ENCODE results near the gene MCMBP.
"Not testable (repeated sequence)": the region's sequence is repeated elsewhere in the genome, so short reads cannot be mapped to it uniquely, and the experiment has no call there.

Gene MCMBP

DNA sequence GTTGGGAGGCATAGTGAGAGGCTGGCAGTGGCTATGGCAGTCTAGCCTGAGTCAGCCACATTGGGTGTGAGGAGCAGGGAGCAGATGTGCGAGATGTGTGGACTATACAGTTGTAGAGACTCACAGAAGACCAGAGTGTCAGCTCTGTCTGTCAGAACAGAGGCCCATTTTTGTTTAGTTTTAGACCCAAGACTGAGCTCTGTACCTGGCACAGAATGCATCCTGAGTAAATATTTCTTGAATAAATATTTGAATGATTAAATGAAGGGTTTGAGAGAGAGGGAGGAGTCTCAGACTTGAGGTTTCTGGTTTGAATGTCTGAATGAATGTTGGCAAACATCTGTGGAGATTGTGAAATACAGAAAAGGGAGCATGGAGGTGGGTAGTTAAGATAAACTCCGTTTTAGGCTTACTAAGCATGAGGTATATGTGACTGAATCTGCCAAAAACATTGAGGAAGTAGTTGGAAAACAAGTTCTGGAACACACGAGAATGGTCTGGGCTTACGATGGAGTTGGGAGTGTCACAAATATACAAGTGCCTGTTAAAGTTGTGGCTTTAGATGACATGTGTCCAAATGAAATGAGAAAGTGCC, 23.5 kb upstream of the MCMBP start:
- Histone ChIP-seq H3K9me3 (ENCODE audit: control insufficient read depth in 1 of 2, low read length in 2 of 2) (no peaks in the 10 kb centered on the region), H3K4me3 (ENCODE audit: low read depth in 1 of 2, low read length in 2 of 2) (no peak overlapping the region), H3K27me3 (ENCODE audit: low read depth, low read length) (no peaks in the 10 kb centered on the region), H3K27ac (ENCODE audit: low read length) (peak overlapping the region; percentile 18), H3K4me1 (ENCODE audit: control insufficient read depth in 1 of 2, insufficient read depth in 2 of 2, low read length in 2 of 2) (peaks cover 32 to 45% of the 10 kb centered on the region in 2 donors), H3K36me3 (ENCODE audit: control insufficient read depth in 1 of 2, insufficient read depth in 2 of 2, low read length in 2 of 2) (peaks cover 7 to 15% of the 10 kb centered on the region in 2 donors)

DNA sequence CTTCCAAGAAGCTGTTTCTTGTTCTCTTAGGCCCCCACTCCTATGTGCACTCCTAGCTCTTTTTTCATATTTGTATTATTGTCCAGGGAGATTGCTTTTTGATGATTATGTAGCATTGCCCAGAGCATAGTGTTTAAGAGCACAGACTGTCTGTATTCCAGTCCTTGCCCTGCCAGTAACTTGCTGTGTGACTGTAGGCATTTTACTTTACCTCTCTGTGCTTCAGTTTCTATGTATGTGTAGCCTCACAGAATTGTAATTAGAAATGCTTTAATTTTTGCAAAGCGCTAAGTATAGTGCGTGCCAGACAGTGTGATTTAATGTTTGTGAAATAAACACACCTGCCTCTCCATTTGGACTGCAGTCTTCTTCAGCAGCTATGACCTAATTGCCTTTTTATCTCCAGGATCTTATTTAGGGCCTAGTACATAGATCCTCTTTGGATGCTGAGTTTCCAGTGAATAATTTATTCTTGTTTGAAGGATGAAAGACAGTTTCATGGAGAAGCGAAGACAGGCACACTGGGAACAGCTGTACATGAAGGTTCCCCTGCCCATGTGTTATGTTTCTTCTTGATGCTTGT, 21.3 kb upstream of the MCMBP start:
- Histone ChIP-seq H3K27ac (ENCODE audit: low read length) (no peak overlapping the region), H3K4me1 (ENCODE audit: control insufficient read depth in 1 of 2, insufficient read depth in 2 of 2, low read length in 2 of 2) (peaks cover 32 to 45% of the 10 kb centered on the region in 2 donors), H3K4me3 (ENCODE audit: low read depth in 1 of 2, low read length in 2 of 2) (peak overlapping the region; percentile 38 to 89)

DNA sequence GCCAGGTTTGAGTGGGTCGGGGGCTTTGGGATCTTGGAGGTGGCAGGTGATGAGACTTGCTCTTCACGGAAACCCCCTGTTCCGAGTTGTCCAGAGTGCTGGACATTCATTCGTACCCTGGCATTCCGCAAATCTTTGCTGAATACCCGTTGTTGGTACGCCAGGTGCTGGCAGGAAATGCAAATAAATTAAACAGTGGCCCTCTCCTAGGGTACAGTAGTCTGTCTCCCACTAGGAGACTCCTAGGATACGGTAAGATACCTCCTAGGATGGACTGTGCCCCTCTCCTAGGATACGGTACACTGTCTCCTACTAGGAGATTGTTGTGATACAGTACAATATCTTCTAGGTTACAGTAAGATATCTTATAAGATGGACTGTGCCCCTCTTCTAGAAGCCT, 20.4 kb upstream of the MCMBP start:
- Histone ChIP-seq H3K4me1 (ENCODE audit: control insufficient read depth in 1 of 2, insufficient read depth in 2 of 2, low read length in 2 of 2) (peaks cover 32 to 45% of the 10 kb centered on the region in 2 donors), H3K27me3 (ENCODE audit: low read depth, low read length) (no peaks in the 10 kb centered on the region), H3K27ac (ENCODE audit: low read length) (peak overlapping the region; percentile 90), H3K36me3 (ENCODE audit: control insufficient read depth in 1 of 2, insufficient read depth in 2 of 2, low read length in 2 of 2) (peaks cover 0 to 3% of the 10 kb centered on the region in 2 donors), H3K4me3 (ENCODE audit: low read depth in 1 of 2, low read length in 2 of 2) (peak overlapping the region; percentile 89 to 99), H3K9me3 (ENCODE audit: control insufficient read depth in 1 of 2, low read length in 2 of 2) (no peaks in the 10 kb centered on the region)

More for the DNA sequence above, 21.3 kb upstream of the MCMBP start:
- Histone ChIP-seq H3K27me3 (ENCODE audit: low read depth, low read length) (no peaks in the 10 kb centered on the region), H3K36me3 (ENCODE audit: control insufficient read depth in 1 of 2, insufficient read depth in 2 of 2, low read length in 2 of 2) (peaks cover 5 to 11% of the 10 kb centered on the region in 2 donors), H3K9me3 (ENCODE audit: control insufficient read depth in 1 of 2, low read length in 2 of 2) (no peaks in the 10 kb centered on the region)

DNA sequence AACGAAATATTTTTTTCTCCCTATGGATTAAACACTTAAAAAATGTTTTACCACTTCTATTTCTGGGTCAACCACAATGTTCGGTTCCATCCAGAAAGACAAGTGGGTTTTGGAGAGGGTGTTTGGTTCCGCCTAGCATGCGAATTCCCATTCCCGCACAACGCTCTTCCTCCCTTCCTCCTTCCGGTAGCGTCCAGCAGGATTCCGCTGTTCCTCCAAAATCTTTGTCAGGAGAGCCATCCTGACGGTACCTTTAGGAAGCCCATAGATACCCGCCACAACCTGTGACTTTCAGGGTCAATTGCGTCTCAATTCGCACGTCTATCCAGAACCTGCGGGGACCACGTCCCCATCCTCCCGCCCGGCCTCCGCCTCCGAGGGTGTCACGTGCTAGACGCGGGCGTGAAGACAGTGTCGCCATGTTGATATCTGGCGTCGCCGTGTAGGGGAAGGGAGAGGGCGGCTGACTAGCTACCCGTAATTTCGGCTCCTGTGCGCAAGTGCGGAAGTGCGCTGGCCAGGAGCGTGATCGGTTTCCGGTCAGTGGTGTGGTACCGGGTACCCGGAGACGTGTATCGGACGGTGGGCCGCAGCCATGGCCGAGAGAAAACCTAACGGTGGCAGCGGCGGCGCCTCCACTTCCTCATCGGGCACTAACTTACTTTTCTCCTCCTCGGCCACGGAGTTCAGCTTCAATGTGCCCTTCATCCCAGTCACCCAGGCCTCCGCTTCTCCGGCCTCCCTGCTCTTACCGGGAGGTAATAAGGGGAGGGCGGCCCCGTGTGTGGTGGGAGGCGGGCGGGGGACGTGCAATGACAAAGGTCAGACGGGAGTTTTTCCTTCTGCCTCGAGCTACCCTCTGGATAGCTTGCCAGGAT, 19.8 kb upstream of the MCMBP start, which contains the start of gene SEC23IP:
Gene SEC23IP, plus strand, starts transcription at position 543 of the 878 bp plus-strand sequence. Its CDS starts 53 bp downstream, at position 596.
- Histone ChIP-seq H3K27me3 (ENCODE audit: low read depth, low read length) (no peaks in the 10 kb centered on the region), H3K4me3 (ENCODE audit: low read depth in 1 of 2, low read length in 2 of 2) (peak within 1 kb of the TSS; percentile 89 to 99), H3K36me3 (ENCODE audit: control insufficient read depth in 1 of 2, insufficient read depth in 2 of 2, low read length in 2 of 2) (peaks cover 0 to 3% of the 10 kb centered on the region in 2 donors), H3K4me1 (ENCODE audit: control insufficient read depth in 1 of 2, insufficient read depth in 2 of 2, low read length in 2 of 2) (peaks cover 32 to 43% of the 10 kb centered on the region in 2 donors), H3K27ac (ENCODE audit: low read length) (peak within 1 kb of the TSS; percentile 90), H3K9me3 (ENCODE audit: control insufficient read depth in 1 of 2, low read length in 2 of 2) (no peaks in the 10 kb centered on the region)

- H3K4me1 ChIP-seq (ENCODE audit: control insufficient read depth in 1 of 2, insufficient read depth in 2 of 2, low read length in 2 of 2): peaks cover 26 to 37% of the 10 kb centered on the region in 2 donors
- not testable (repeated sequence) for H3K36me3 ChIP-seq (ENCODE audit: control insufficient read depth in 1 of 2, insufficient read depth in 2 of 2, low read length in 2 of 2); H3K9me3 ChIP-seq (ENCODE audit: control insufficient read depth in 1 of 2, low read length in 2 of 2); H3K27me3 ChIP-seq (ENCODE audit: low read depth, low read length)
- peak overlapping the region; percentile 90 for H3K27ac ChIP-seq (ENCODE audit: low read length)
- peak overlapping the region; percentile 89 to 99 for H3K4me3 ChIP-seq (ENCODE audit: low read depth in 1 of 2, low read length in 2 of 2)
Observed at GRCh38 chr10:119891849-119892187, 19.2 kb upstream of the MCMBP start.

DNA sequence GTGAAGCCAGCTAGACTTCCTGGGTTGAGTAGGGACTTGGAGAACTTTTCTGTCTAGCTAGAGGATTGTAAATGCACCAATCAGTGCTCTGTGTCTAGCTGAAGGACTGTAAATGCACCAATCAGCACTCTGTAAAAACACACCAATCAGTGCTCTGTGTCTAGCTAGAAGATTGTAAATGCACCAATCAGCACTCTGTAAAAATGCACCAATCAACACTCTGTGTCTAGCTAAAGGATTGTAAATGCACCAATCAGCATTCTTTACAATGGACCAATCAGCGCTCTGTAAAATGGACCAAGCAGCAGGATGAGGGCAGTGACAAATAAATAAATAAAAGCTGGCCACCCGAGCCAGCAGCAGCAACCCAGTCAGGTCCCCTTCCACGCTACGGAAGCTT, 17.7 kb upstream of the MCMBP start:
- not testable (repeated sequence) for H3K27me3 ChIP-seq (ENCODE audit: low read depth, low read length); H3K27ac ChIP-seq (ENCODE audit: low read length); H3K36me3 ChIP-seq (ENCODE audit: control insufficient read depth in 1 of 2, insufficient read depth in 2 of 2, low read length in 2 of 2); H3K9me3 ChIP-seq (ENCODE audit: control insufficient read depth in 1 of 2, low read length in 2 of 2); H3K4me3 ChIP-seq (ENCODE audit: low read depth in 1 of 2, low read length in 2 of 2)
- H3K4me1 ChIP-seq (ENCODE audit: control insufficient read depth in 1 of 2, insufficient read depth in 2 of 2, low read length in 2 of 2): peaks cover 11 to 22% of the 10 kb centered on the region in 2 donors

DNA sequence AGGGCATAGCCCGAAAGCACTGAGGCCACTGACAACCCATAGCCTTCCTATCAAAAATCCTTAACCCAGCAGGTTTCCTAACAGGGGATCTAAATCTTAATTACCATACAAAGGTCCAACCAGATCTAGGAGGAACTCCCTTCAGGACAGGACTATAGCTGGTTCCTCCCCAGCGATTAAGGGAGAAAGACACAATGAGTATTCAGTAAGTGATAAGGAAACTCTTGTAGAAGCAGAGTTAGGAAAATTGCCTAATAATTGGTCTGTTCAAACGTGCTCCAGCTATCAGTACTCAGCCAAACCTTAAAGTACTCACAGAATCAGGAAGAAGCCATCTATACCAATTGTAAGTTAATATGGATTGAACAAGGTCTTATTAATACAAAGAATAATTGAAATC, 16.6 kb upstream of the MCMBP start:
- peaks cover 7 to 15% of the 10 kb centered on the region in 2 donors for H3K4me1 ChIP-seq (ENCODE audit: control insufficient read depth in 1 of 2, insufficient read depth in 2 of 2, low read length in 2 of 2)
- H3K27me3 ChIP-seq (ENCODE audit: low read depth, low read length); H3K9me3 ChIP-seq (ENCODE audit: control insufficient read depth in 1 of 2, low read length in 2 of 2); H3K4me3 ChIP-seq (ENCODE audit: low read depth in 1 of 2, low read length in 2 of 2); H3K36me3 ChIP-seq (ENCODE audit: control insufficient read depth in 1 of 2, insufficient read depth in 2 of 2, low read length in 2 of 2); H3K27ac ChIP-seq (ENCODE audit: low read length): not testable (repeated sequence)

GRCh38 chr10:119888715-119889114, 16.1 kb upstream of the MCMBP start:
- H3K4me1 ChIP-seq (ENCODE audit: control insufficient read depth in 1 of 2, insufficient read depth in 2 of 2, low read length in 2 of 2): peaks cover 2 to 10% of the 10 kb centered on the region in 2 donors
- H3K36me3 ChIP-seq (ENCODE audit: control insufficient read depth in 1 of 2, insufficient read depth in 2 of 2, low read length in 2 of 2); H3K27me3 ChIP-seq (ENCODE audit: low read depth, low read length); H3K4me3 ChIP-seq (ENCODE audit: low read depth in 1 of 2, low read length in 2 of 2); H3K27ac ChIP-seq (ENCODE audit: low read length); H3K9me3 ChIP-seq (ENCODE audit: control insufficient read depth in 1 of 2, low read length in 2 of 2): not testable (repeated sequence)

GRCh38 chr10:119886070-119886469, 13.4 kb upstream of the MCMBP start:
- not testable (repeated sequence) for H3K27ac ChIP-seq (ENCODE audit: low read length); H3K36me3 ChIP-seq (ENCODE audit: control insufficient read depth in 1 of 2, insufficient read depth in 2 of 2, low read length in 2 of 2); H3K9me3 ChIP-seq (ENCODE audit: control insufficient read depth in 1 of 2, low read length in 2 of 2); H3K27me3 ChIP-seq (ENCODE audit: low read depth, low read length); H3K4me1 ChIP-seq (ENCODE audit: control insufficient read depth in 1 of 2, insufficient read depth in 2 of 2, low read length in 2 of 2); H3K4me3 ChIP-seq (ENCODE audit: low read depth in 1 of 2, low read length in 2 of 2)

- H3K36me3 ChIP-seq (ENCODE audit: control insufficient read depth in 1 of 2, insufficient read depth in 2 of 2, low read length in 2 of 2); H3K4me1 ChIP-seq (ENCODE audit: control insufficient read depth in 1 of 2, insufficient read depth in 2 of 2, low read length in 2 of 2); H3K27me3 ChIP-seq (ENCODE audit: low read depth, low read length); H3K27ac ChIP-seq (ENCODE audit: low read length); H3K4me3 ChIP-seq (ENCODE audit: low read depth in 1 of 2, low read length in 2 of 2); H3K9me3 ChIP-seq (ENCODE audit: control insufficient read depth in 1 of 2, low read length in 2 of 2): not testable (repeated sequence)
Observed at GRCh38 chr10:119883901-119884611, 11.4 kb upstream of the MCMBP start.

GRCh38 chr10:119878524-119878923, 5.9 kb upstream of the MCMBP start:
- Histone ChIP-seq H3K4me3 (ENCODE audit: low read depth in 1 of 2, low read length in 2 of 2) (no peak overlapping the region), H3K27ac (ENCODE audit: low read length) (no peak overlapping the region), H3K9me3 (ENCODE audit: control insufficient read depth in 1 of 2, low read length in 2 of 2) (no peaks in the 10 kb centered on the region), H3K4me1 (ENCODE audit: control insufficient read depth in 1 of 2, insufficient read depth in 2 of 2, low read length in 2 of 2) (peaks cover 5 to 8% of the 10 kb centered on the region in 2 donors), H3K36me3 (ENCODE audit: control insufficient read depth in 1 of 2, insufficient read depth in 2 of 2, low read length in 2 of 2) (no peaks in the 10 kb centered on the region), H3K27me3 (ENCODE audit: low read depth, low read length) (no peaks in the 10 kb centered on the region)
